ENCODE results near the gene ANKRD13C. TPM values are rescaled to one million over a fixed set of nuclear protein-coding genes. Genes with fewer than 3 reads are reported as not detected.

The ANKRD13C gene
- total RNA-seq, 1 experiment from 2014 or later, result 20.6 TPM

- H3K9me3 ChIP-seq (ENCODE audit: low read depth, low read length, poor library complexity, severe bottlenecking), result no peaks in the 10 kb centered on the region
- H3K4me1 ChIP-seq (ENCODE audit: insufficient read depth, low read length, poor library complexity, severe bottlenecking), result no peaks in the 10 kb centered on the region
- intact Hi-C loops (cut with micrococcal nuclease; ENCODE audit: unreplicated experiment), result no loop called here
- no TSS peak for BruUV-seq (replicated peaks)
- peaks cover 16% of the 10 kb centered on the region for H3K36me3 ChIP-seq (ENCODE audit: insufficient read depth, low read length, poor library complexity, severe bottlenecking)
- TF ChIP-seq EZH2 (IDR thresholded peaks at IDR 0.05; ENCODE audit: borderline replicate concordance, low read depth, low read length, poor library complexity, severe bottlenecking) (no peak), CTCF (conservative IDR thresholded peaks at IDR 0.05; ENCODE audit: low read depth, low read length) (no peak)
- no peak overlapping the region for H3K4me3 ChIP-seq (ENCODE audit: low read depth, low read length, poor library complexity, severe bottlenecking)
- ChIA-PET POLR2A (ENCODE audit: low non-redundant PET) (no interaction called here), CTCF (no interaction called here)
- DNase-seq (ENCODE audit: low spot score), result no peak
- no peaks in the 10 kb centered on the region for H3K27me3 ChIP-seq (replicated peaks; ENCODE audit: insufficient read depth, low read depth, low read length, poor library complexity)
- no peak overlapping the region for H3K27ac ChIP-seq (ENCODE audit: low read depth, low read length, poor library complexity, severe bottlenecking)
Measured at GRCh38 chr1:70278710-70279109, 75.8 kb downstream of the ANKRD13C start.

GRCh38 chr1:70277875-70278274 is 76.6 kb downstream of the ANKRD13C start:
- POLR2A ChIA-PET (ENCODE audit: low non-redundant PET), result no interaction called here
- intact Hi-C loops (cut with micrococcal nuclease; ENCODE audit: unreplicated experiment), result no loop called here

GRCh38 chr1:70265946-70266345 is 88.6 kb downstream of the ANKRD13C start:
- ChIA-PET CTCF (no interaction called here), POLR2A (ENCODE audit: low non-redundant PET) (no interaction called here)
- no peak overlapping the region for H3K27ac ChIP-seq (ENCODE audit: low read depth, low read length, poor library complexity, severe bottlenecking)
- no peak for TF ChIP-seq EZH2 (IDR thresholded peaks at IDR 0.05; ENCODE audit: borderline replicate concordance, low read depth, low read length, poor library complexity, severe bottlenecking)
- no peak for TF ChIP-seq CTCF (conservative IDR thresholded peaks at IDR 0.05; ENCODE audit: low read depth, low read length)
- H3K4me3 ChIP-seq (ENCODE audit: low read depth, low read length, poor library complexity, severe bottlenecking), result no peak overlapping the region
- H3K27me3 ChIP-seq (replicated peaks; ENCODE audit: insufficient read depth, low read depth, low read length, poor library complexity), result no peaks in the 10 kb centered on the region
- H3K36me3 ChIP-seq (ENCODE audit: insufficient read depth, low read length, poor library complexity, severe bottlenecking), result peaks cover 10% of the 10 kb centered on the region
- intact Hi-C loops (cut with micrococcal nuclease; ENCODE audit: unreplicated experiment), result no loop called here
- BruUV-seq (replicated peaks), result no TSS peak
- peaks cover 3% of the 10 kb centered on the region for H3K9me3 ChIP-seq (ENCODE audit: low read depth, low read length, poor library complexity, severe bottlenecking)
- no peaks in the 10 kb centered on the region for H3K4me1 ChIP-seq (ENCODE audit: insufficient read depth, low read length, poor library complexity, severe bottlenecking)
- no peak for DNase-seq (ENCODE audit: low spot score)

More at GRCh38 chr1:70277875-70278274, 76.6 kb downstream of the ANKRD13C start:
- Histone ChIP-seq H3K9me3 (ENCODE audit: low read depth, low read length, poor library complexity, severe bottlenecking) (no peaks in the 10 kb centered on the region), H3K27ac (ENCODE audit: low read depth, low read length, poor library complexity, severe bottlenecking) (no peak overlapping the region), H3K36me3 (ENCODE audit: insufficient read depth, low read length, poor library complexity, severe bottlenecking) (peaks cover 16% of the 10 kb centered on the region), H3K27me3 (replicated peaks; ENCODE audit: insufficient read depth, low read depth, low read length, poor library complexity) (no peaks in the 10 kb centered on the region), H3K4me3 (ENCODE audit: low read depth, low read length, poor library complexity, severe bottlenecking) (no peak overlapping the region), H3K4me1 (ENCODE audit: insufficient read depth, low read length, poor library complexity, severe bottlenecking) (no peaks in the 10 kb centered on the region)
- no TSS peak for BruUV-seq (replicated peaks)
- no peak for DNase-seq (ENCODE audit: low spot score)
- CTCF ChIA-PET, result no interaction called here
- TF ChIP-seq CTCF (conservative IDR thresholded peaks at IDR 0.05; ENCODE audit: low read depth, low read length), result no peak
- no peak for TF ChIP-seq EZH2 (IDR thresholded peaks at IDR 0.05; ENCODE audit: borderline replicate concordance, low read depth, low read length, poor library complexity, severe bottlenecking)

Measured in A673 (cell line).